Activated T-cell treated with anti-CD3 and anti-CD28 coated beads, Interleukin-2, amount 50 U/mL, for 4 hours (primary cell): ENCODE results near the gene ENOX1. TPM values are rescaled to one million over a fixed set of nuclear protein-coding genes. Genes with fewer than 3 reads are reported as not detected.

ENCODE experiments used
- ATAC-seq, 2 donors: fragments of 200-7000 bp; cut with Tn5 transposase; one replicate each; pipeline ENCODE4 v1.10.0; 2021
- DNase-seq: peaks from one replicate; pipeline ENCODE4 v3.0.0-alpha.2; 2020
- H3K27me3 Mint-ChIP-seq: one replicate; pipeline ENCODE4 v1.8.0; 2021; ENCODE audit warnings: low read depth, mixed read lengths
- H3K36me3 Mint-ChIP-seq: one replicate; pipeline ENCODE4 v1.8.0; 2022; ENCODE audit warnings: mixed read lengths; ENCODE audit not compliant: insufficient read depth
- H3K4me1 Mint-ChIP-seq: one replicate; pipeline ENCODE4 v1.8.0; 2021; ENCODE audit warnings: low read depth, mixed read lengths
- H3K4me3 Mint-ChIP-seq: one replicate; pipeline ENCODE4 v1.8.0; 2021; ENCODE audit warnings: mild to moderate bottlenecking, moderate library complexity, mixed read lengths
- H3K9me3 Mint-ChIP-seq: one replicate; pipeline ENCODE4 v1.8.0; 2021; ENCODE audit warnings: mixed read lengths
- total RNA-seq, 3 donors: library from RNA; stranded (reverse); gene quantifications; one replicate each; pipeline ENCODE4 v1.2.1, GENCODE V29; 2021

ENOX1 gene
- total RNA-seq, 3 donors from 2014 or later = 0.14 TPM; not detected in 2

- Mint-ChIP-seq H3K9me3 (no peaks in the 10 kb centered on the region), H3K4me3 (no peak overlapping the region), H3K4me1 (no peaks in the 10 kb centered on the region), H3K36me3 (no peaks in the 10 kb centered on the region), H3K27me3 (peaks cover 2% of the 10 kb centered on the region)
- ATAC-seq = no peak
- no peak for DNase-seq
Measured at GRCh38 chr13:43316281-43316680, 470.5 kb downstream of the ENOX1 start.

GRCh38 chr13:43315522-43315921 is 471.2 kb downstream of the ENOX1 start:
- ATAC-seq (no peak), DNase-seq (no peak)
- no peak overlapping the region for H3K4me3 Mint-ChIP-seq
- peaks cover 5% of the 10 kb centered on the region for H3K27me3 Mint-ChIP-seq
- H3K4me1 Mint-ChIP-seq = no peaks in the 10 kb centered on the region
- no peaks in the 10 kb centered on the region for H3K36me3 Mint-ChIP-seq
- no peaks in the 10 kb centered on the region for H3K9me3 Mint-ChIP-seq

- Mint-ChIP-seq H3K9me3 (no peaks in the 10 kb centered on the region), H3K4me1 (no peaks in the 10 kb centered on the region), H3K27me3 (peaks cover 6% of the 10 kb centered on the region), H3K36me3 (no peaks in the 10 kb centered on the region), H3K4me3 (no peak overlapping the region)
- DNase-seq (no peak), ATAC-seq (no peak)
Measured at GRCh38 chr13:43309311-43309710, 477.5 kb downstream of the ENOX1 start.

- ATAC-seq = no peak
- Mint-ChIP-seq H3K27me3 (peaks cover 6% of the 10 kb centered on the region), H3K9me3 (no peaks in the 10 kb centered on the region), H3K4me3 (no peak overlapping the region), H3K4me1 (no peaks in the 10 kb centered on the region), H3K36me3 (no peaks in the 10 kb centered on the region)
- no peak for DNase-seq
Measured at GRCh38 chr13:43307921-43308433, 478.8 kb downstream of the ENOX1 start.

GRCh38 chr13:43307221-43307920 is 479.4 kb downstream of the ENOX1 start:
- no peak overlapping the region for H3K4me3 Mint-ChIP-seq
- DNase-seq = no peak
- peaks cover 6% of the 10 kb centered on the region for H3K27me3 Mint-ChIP-seq
- H3K9me3 Mint-ChIP-seq = no peaks in the 10 kb centered on the region
- no peak for ATAC-seq
- no peaks in the 10 kb centered on the region for H3K36me3 Mint-ChIP-seq
- no peaks in the 10 kb centered on the region for H3K4me1 Mint-ChIP-seq

GRCh38 chr13:43306372-43306771 is 480.4 kb downstream of the ENOX1 start:
- Mint-ChIP-seq H3K9me3 (no peaks in the 10 kb centered on the region), H3K4me1 (no peaks in the 10 kb centered on the region), H3K27me3 (peaks cover 6% of the 10 kb centered on the region), H3K36me3 (no peaks in the 10 kb centered on the region), H3K4me3 (no peak overlapping the region)
- ATAC-seq = no peak
- DNase-seq = no peak

GRCh38 chr13:43305416-43305815 is 481.4 kb downstream of the ENOX1 start:
- Mint-ChIP-seq H3K27me3 (peaks cover 3% of the 10 kb centered on the region), H3K36me3 (no peaks in the 10 kb centered on the region), H3K4me1 (no peaks in the 10 kb centered on the region), H3K9me3 (no peaks in the 10 kb centered on the region), H3K4me3 (no peak overlapping the region)
- DNase-seq (no peak), ATAC-seq (no peak)

- no peak for DNase-seq
- Mint-ChIP-seq H3K27me3 (peaks cover 3% of the 10 kb centered on the region), H3K4me1 (no peaks in the 10 kb centered on the region), H3K9me3 (no peaks in the 10 kb centered on the region), H3K36me3 (no peaks in the 10 kb centered on the region), H3K4me3 (no peak overlapping the region)
- ATAC-seq = no peak
Measured at GRCh38 chr13:43304945-43305344, 481.8 kb downstream of the ENOX1 start.

GRCh38 chr13:43304449-43304848 is 482.3 kb downstream of the ENOX1 start:
- Mint-ChIP-seq H3K4me3 (no peak overlapping the region), H3K27me3 (peaks cover 3% of the 10 kb centered on the region), H3K4me1 (no peaks in the 10 kb centered on the region), H3K36me3 (no peaks in the 10 kb centered on the region), H3K9me3 (no peaks in the 10 kb centered on the region)
- ATAC-seq (no peak), DNase-seq (no peak)

GRCh38 chr13:43303033-43303729 is 483.6 kb downstream of the ENOX1 start:
- Mint-ChIP-seq H3K36me3 (no peaks in the 10 kb centered on the region), H3K4me3 (no peak overlapping the region), H3K9me3 (no peaks in the 10 kb centered on the region), H3K27me3 (peaks cover 3% of the 10 kb centered on the region), H3K4me1 (no peaks in the 10 kb centered on the region)
- DNase-seq = no peak
- no peak for ATAC-seq

GRCh38 chr13:43301346-43301969 is 485.3 kb downstream of the ENOX1 start:
- Mint-ChIP-seq H3K4me1 (no peaks in the 10 kb centered on the region), H3K9me3 (no peaks in the 10 kb centered on the region), H3K4me3 (no peak overlapping the region), H3K27me3 (peaks cover 6% of the 10 kb centered on the region), H3K36me3 (no peaks in the 10 kb centered on the region)
- no peak for DNase-seq
- ATAC-seq = no peak

- Mint-ChIP-seq H3K4me1 (no peaks in the 10 kb centered on the region), H3K27me3 (peaks cover 6% of the 10 kb centered on the region), H3K9me3 (no peaks in the 10 kb centered on the region), H3K4me3 (no peak overlapping the region), H3K36me3 (no peaks in the 10 kb centered on the region)
- ATAC-seq = no peak
- DNase-seq = no peak
Measured at GRCh38 chr13:43300865-43301264, 485.9 kb downstream of the ENOX1 start.

GRCh38 chr13:43299374-43299773 is 487.4 kb downstream of the ENOX1 start:
- Mint-ChIP-seq H3K36me3 (no peaks in the 10 kb centered on the region), H3K27me3 (peaks cover 3% of the 10 kb centered on the region), H3K4me3 (no peak overlapping the region), H3K9me3 (no peaks in the 10 kb centered on the region), H3K4me1 (no peaks in the 10 kb centered on the region)
- ATAC-seq (no peak), DNase-seq (no peak)

GRCh38 chr13:43298816-43299215 is 488.0 kb downstream of the ENOX1 start:
- Mint-ChIP-seq H3K4me1 (no peaks in the 10 kb centered on the region), H3K36me3 (no peaks in the 10 kb centered on the region), H3K27me3 (peaks cover 3% of the 10 kb centered on the region), H3K4me3 (no peak overlapping the region), H3K9me3 (no peaks in the 10 kb centered on the region)
- ATAC-seq = no peak
- no peak for DNase-seq
